C1 segment of cervical spinal cord (tissue), 14 donors: ENCODE data around the gene LIMS4.
"Not testable (repeated sequence)": the region's sequence is repeated elsewhere in the genome, so short reads cannot be mapped to it uniquely, and the experiment has no call there.

ENCODE experiments used
- DNase-seq, 14 donors: peaks; one replicate each; lab custom pipeline; 2025; lab: John Stamatoyannopoulos, UW

Gene LIMS4

DNA sequence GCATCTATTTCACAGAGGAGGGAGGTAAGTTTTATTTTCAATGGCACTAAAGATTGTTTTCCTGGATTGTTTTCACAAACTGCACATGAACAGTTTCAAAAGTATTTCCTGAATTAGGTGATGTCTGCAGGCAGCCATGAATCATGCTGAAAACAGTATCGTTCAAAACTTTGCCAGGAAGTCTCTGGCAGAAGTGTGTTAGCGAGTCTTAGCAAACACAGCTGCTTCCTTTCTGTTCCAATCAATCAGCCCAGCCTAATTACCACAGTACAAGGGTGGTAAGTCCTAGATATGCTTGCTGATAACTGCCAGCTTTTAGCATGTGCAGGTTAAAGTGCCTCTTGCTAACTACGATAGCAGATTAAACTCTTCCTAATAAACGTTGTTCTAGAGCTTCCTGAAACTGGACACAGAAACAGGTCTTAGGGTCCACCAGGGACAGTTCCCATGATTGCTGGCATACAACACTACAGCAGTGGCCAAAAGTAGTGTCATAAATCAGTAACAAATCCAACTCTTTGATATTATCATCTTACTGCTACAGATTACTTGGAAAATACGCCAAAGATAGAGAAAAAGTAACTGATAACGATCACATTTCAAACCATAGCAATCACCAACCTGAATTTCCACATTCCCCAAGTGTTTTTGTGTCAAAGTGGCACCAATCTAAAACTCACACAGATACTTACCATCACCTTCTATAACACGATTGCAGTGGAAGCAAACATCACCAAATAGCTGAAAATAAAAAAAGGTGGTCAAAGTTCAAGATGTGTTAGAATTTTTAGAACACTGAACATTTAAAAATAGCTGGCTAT lies 23.3 kb downstream of the LIMS4 start:
- not testable (repeated sequence) for DNase-seq

DNA sequence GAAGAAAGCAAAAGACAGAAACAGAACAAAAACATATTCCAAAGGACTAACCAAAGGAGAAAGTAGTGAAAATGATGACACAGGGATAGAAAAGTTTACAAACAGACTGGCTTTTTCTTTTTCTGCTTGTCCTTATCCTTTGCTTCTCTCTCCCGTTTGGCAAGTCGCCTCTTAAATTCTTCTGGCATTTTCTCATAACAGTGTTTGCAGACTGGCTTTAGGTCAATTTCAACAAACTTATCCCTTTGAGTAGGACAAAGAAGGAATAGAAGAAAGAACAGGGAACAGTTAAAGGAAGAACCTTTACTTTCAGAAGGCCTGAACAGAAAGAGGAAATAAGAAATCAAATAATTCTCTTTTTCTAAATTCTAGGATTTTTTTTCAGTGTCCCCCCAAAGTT lies 26.0 kb downstream of the LIMS4 start:
- not testable (repeated sequence) for DNase-seq

DNA sequence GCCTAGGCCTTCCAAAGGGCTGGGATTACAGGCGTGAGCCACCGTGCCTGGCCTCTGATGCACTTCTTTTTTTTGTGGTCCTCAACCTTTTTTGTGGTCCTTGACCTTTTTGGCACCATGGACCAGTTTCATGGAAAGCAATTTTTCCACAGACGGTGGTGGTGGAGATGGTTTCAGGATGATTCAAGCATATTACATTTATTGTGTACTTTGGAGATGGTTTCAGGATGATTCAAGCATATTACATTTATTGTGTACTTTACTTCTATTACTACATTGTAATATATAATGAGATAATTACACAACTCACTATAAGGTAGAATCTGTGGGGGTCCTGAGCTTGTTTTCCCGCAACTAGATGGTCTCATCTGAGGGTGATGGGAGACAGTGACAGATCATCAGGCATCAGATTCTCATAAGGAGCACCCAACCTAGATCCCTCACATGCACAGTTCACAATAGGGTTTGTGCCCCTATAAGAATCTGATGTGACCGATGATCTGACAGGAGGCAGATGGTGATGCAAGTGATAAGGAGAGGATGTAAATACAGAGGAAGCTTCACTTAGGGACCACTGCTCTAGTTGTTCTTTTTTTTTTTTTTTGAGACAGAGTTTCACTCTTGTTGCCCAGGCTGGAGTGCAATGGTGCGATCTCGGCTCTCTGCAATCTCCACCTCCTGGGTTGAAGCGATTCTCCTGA lies 29.2 kb downstream of the LIMS4 start:
- DNase-seq, result not testable (repeated sequence)

DNA sequence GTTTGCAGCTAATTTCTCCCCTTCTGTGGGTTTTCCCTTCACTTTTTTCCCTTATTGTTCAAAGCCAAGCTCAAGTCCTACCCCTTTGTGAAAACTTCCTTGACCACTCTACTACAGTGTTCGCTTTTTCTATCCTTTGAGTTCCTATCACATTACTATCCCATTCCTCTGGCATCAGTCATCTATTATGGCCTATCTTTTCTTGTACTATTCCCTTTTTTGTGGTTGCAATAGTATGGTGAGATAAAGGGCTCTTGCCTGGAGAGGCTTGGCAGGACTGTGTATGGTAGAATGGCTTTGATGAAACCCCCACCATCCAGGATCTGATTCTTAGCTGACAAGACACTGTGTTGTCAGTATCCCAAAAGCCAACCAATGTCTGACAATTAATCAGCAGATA lies 30.7 kb downstream of the LIMS4 start:
- DNase-seq, result not testable (repeated sequence)

DNA sequence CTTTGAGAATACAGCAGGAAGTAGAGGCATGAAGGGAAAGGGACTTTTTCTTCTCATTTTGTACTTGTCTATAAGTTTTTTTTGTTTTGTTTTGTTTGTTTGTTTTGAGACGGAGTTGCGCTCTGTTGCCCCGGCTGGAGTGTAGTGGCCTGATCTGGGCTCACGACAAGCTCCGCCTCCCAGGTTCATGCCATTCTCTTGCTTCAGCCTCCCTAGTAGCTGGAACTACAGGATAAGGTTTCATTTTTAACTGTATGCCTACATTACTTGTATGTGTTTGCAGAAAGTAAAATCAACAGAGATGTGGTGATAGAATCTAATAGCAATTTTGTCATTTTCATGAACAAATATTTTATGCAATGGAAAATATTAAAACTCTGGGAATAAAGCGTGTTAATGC lies 38.1 kb downstream of the LIMS4 start:
- not testable (repeated sequence) for DNase-seq

DNA sequence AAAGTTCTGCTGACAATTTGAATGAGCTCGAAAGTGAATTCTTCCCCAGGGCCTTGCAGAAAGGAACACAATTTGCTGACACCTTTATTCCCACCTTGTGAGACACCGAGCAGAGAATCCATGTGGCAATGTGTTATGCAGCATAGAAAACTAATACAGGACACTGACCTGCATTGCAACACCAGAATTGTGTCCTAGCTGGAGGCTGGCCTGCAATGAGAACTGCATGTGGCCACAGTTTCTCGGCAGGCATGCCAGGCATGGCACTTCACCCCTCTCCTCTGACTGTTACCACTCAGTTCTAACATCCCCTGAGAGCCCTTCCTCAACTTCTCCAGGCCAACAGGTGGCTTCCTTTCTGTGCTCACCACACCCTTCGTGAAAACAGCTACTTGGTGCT lies 46.9 kb downstream of the LIMS4 start:
- DNase-seq, result not testable (repeated sequence)

DNA sequence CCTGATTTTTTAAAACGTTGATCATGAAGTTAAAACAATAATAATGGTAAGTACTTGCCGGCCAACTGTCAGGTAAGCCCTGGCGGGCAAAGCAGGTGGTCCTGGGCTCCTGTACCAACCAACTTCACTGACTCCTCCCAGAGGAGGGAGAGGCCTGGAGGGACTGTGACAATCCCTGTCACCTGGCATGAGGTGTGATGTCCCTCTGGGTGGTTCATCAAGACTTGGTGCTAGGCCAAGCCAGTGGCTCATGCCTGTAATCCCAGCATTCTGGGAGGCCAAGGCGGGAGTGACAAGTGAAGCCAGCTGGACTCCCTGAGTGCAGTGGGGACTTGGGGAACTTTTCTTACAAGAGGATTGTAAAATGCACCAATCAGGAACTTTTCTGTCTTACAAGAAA lies 48.2 kb downstream of the LIMS4 start:
- not testable (repeated sequence) for DNase-seq

DNA sequence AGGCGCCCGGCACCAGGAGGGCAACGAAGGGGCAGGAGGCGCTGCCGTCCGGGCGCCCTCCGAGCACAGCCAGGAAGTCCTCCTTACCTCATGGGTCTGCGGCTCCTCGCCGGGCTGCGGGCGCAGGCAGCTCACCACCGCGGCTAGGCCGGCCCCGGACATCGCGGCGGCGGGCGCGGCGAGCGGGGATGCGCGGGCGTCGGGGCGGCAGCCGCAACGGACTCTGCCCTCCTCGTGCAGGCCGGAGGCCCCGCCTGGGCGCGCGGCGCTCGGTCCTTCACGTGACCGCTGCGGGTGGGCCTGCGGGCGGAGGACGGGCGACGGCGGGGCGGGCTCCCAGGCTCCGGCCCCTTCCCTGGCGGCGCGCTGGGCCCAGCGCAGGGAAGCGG lies 49.0 kb downstream of the LIMS4 start:
- DNase-seq, result not testable (repeated sequence)

DNA sequence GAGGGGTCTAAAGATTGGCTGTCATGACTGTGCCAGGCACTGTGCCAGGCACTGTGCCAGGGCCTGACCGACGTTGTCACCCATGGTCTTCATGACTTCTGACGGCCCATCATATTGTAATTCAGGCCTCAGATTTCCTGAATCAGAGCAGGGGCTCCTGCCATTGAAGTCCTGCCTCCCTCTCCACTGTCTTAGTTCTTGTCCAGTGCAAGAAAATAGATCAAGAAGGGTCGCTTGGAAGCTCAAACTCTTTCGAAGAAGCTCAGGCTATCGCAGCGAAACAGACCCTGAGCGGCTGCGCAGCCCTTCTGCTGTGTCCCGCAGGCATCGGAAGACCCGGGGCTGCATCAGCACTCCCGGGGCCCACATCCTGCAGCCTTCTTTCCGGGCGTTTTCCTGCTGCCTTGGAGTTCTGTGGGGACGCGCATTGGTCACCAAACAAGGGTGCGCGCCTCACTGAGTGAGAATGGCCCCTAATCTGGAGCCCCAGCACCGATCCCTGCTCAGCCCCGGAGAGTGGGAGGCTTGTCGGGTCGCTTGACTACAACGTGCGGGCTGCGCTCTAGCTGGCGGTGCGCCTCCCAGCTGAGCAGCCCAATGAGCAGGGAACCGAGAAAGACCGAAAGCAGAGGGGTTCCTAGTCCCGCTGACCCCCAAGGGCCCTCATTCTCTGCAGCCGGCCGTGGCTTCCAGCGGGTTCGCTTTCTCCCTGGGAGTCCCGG lies 49.6 kb downstream of the LIMS4 start:
- not testable (repeated sequence) for DNase-seq

DNA sequence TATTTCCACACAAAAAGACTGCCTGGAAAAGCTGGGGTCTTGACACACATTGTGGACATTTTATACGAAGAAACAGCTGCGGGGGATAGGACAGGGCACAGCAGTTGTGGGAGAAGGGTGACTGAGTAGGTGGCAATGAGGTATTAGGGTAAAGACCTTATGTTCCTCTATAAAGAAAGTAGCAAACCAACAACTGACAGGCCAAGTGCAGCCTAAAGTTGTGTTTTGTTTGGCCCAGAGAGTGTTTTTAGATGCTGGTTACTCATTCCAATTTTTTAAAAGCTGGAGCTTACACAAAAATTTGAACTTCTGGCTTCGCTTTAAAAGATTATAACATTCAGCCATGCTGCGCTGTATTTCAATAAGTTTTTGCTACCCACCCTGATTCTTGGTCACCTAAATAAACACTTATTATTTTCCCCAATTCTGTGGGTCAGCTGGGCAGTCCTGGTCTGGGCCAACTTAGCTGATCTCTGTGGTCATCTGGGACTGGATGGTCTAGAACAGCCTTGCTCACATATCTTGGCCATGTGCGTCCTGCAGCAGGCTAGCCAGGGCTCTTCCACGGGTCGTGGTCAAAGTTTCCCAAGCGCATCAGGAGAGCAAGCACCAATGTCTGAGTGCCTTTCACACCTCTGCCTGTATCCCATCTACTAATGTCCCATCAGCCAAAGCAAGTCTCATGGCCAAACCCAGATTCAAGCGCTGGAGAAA lies 51.8 kb downstream of the LIMS4 start:
- DNase-seq, result not testable (repeated sequence)

DNA sequence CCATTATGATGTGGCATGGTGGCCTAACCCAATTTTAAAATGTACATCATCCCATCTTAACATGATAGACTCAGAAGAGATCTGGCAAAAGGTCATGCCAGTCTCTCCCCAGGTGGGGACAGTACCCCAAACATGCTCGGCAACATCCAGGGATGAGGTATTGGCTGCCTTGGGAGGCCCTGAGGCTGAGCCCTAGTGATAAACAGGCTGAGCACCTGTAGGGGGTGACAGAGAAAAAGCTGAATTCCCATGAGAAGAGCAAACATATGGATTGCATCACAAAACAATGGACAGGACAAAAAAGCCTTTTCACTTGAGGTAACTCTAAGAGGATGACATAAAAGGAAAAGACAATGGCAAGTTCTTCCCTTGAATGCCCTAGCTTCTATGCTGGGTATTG lies 65.5 kb downstream of the LIMS4 start:
- not testable (repeated sequence) for DNase-seq

DNA sequence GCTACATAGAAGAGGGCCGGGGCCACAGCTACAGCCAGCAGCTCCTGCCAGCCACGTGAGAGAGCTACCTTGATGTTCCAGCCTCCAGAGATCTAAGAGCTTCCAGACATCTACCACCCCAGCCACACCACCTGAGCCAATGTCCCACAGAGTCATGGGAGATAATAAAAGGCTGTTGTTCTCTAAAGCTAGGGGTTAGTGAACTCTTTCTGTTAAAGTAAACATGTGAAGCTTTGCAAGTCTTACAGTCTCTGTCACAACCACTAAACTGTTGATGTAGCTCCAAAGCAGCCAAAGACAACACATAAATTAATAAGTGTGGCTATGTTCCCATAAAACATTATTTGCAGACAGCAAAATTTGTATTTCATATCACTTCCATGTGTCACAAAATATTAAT lies 67.6 kb downstream of the LIMS4 start:
- not testable (repeated sequence) for DNase-seq

DNA sequence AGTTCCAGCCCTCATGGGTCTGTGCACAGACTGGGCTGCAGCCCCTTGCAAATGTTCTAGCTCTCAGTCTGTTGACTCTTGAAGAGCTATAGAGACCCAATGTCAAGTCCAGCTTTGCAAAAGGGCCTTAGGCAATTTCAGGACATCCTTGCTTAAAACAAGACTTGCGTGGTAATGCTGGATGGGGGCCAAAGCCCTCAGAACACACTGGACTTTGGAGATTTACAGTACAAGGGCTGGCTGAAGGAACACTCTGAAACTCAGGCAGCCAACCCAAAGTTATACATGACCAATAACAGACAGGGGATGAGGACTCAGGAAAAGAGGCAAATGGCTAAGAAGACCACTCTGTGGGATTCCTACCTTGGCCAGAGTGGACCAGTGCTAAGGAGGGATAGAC lies 68.4 kb downstream of the LIMS4 start:
- not testable (repeated sequence) for DNase-seq

DNA sequence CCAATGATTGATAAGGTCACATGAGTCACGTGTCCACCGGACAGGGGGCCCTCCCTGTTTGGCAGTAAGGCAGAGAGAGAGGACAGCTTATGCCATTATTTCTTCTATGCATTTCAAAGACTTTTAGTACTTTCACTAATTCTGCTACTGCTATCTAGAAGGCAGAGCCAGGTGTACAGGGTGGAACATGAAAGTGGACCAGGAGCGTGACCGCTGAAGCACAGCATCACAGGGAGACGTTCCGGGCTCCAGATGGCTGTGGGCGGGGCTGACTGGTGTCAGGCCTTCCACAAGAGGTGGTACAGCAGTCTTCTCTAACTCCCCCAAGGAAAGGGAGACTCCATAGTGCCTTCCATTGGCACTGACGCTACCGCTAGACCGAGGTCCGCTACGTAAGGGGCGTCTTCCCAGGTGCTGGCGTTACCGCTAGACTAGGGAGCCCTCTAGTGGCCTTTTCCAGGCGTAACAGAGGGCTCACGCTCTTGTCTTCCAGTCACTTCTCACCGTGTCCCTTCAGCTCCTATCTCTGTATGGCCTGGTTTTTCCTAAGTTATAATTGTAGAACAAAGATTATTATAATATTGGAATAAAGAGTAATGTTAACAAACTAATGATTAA lies 71.5 kb downstream of the LIMS4 start:
- DNase-seq, result not testable (repeated sequence)

DNA sequence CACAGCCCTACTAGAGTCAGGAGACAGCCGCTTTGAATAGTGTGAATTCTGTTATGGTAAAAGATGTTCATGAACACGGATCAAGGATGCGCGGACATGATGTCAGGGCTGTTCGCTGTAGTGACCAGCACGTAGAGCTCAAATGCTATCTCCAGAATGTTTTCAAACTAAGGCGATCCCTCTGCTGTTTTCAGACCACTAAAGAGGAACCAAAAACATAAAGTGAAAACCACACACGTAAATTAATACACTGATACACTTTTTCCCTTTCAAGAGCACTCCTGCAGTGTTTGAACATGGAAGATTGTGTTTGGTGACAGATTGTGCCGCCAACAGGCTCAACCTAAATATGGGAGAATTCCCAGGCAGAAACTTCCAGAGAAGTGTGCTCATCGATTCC lies 73.2 kb downstream of the LIMS4 start:
- not testable (repeated sequence) for DNase-seq

DNA sequence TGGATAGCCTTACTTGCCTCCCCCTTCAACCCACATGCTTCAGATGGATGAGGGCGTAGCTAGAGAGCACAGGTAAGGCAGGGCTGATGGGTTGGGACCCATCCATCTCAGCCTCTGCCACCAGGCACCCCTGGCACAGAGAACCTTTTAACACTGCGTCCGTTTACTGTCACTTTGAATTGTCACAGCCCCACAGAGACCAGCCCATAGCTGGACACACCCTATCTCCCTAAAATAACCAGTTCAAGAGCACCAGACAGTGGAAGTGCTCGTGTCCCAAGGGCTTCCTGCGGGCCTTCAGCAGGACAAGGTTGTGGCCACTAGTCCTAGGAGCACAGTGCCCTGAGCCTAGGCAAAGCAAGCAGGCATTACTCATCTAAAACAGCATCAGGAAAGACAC lies 76.6 kb downstream of the LIMS4 start:
- DNase-seq, result not testable (repeated sequence)
